ENCODE measurements around the gene NAALADL2. TPM values are rescaled to one million over a fixed set of nuclear protein-coding genes. Genes with fewer than 3 reads are reported as not detected.

The NAALADL2 gene
- total and polyA plus RNA-seq, 2 of the 13 experiments (the other 11 are each of a cell fraction or from before 2014, with no cell fraction given) = 0.08 TPM; not detected in 1

GRCh38 chr3:175267121-175267531, 408.0 kb downstream of the NAALADL2 start:
- Histone ChIP-seq H3K4me2 (ENCODE audit: low read depth, low read length) (no peak overlapping the region), H3K27me3 (ENCODE audit: control insufficient read depth in 1 of 2, insufficient read depth in 2 of 2, low read length in 2 of 2) (no peaks in the 10 kb centered on the region), H2AFZ (ENCODE audit: low read length) (no peak overlapping the region), H3K9me3 (ENCODE audit: low read length) (no peaks in the 10 kb centered on the region), H3K9ac (ENCODE audit: insufficient read depth, low read depth, low read length) (no peak overlapping the region), H3K36me3 (replicated peaks in 1 of 2; ENCODE audit: control insufficient read depth in 1 of 2, insufficient read depth in 2 of 2, low read length in 2 of 2) (no peaks in the 10 kb centered on the region), H3K4me1 (ENCODE audit: insufficient read depth, low read length) (no peaks in the 10 kb centered on the region), H4K20me1 (ENCODE audit: insufficient read depth, low read length) (no peaks in the 10 kb centered on the region), H3K27ac (ENCODE audit: extremely low read length, insufficient read depth, low read length) (no peak overlapping the region), H3K4me3 (replicated peaks in 1 of 3; ENCODE audit: insufficient read depth in 1 of 3, low read depth in 2 of 3, low read length in 3 of 3) (no peak overlapping the region), H3K79me2 (ENCODE audit: insufficient read depth, low read length) (no peaks in the 10 kb centered on the region)
- ChIA-PET POLR2A (no interaction called here), CTCF (ENCODE audit: low intra/inter-chr PET ratio, low total read pairs) (no interaction called here)
- DNase-seq (ENCODE audit: low spot score) (no peak), ATAC-seq (no peak), FAIRE-seq (no peak)
- no peak for TF ChIP-seq ZNF446 (CRISPR knock-in tag; IDR thresholded peaks at IDR 0.05)
- TF ChIP-seq HOXD1 (CRISPR knock-in tag; IDR thresholded peaks at IDR 0.05) = no peak
- no peak for TF ChIP-seq MEF2D (CRISPR knock-in tag; IDR thresholded peaks at IDR 0.05)
- TF ChIP-seq ZNF710 (CRISPR knock-in tag; IDR thresholded peaks at IDR 0.05; ENCODE audit: borderline replicate concordance) = no peak
- no peak for TF ChIP-seq ZMYM4 (CRISPR knock-in tag; IDR thresholded peaks at IDR 0.05)
- TF ChIP-seq MLXIP (CRISPR knock-in tag; IDR thresholded peaks at IDR 0.05; ENCODE audit: borderline replicate concordance) = no peak
- no peak for TF ChIP-seq TEAD3 (CRISPR knock-in tag; optimal IDR thresholded peaks at IDR 0.05; ENCODE audit: borderline replicate concordance)
- TF ChIP-seq THAP7 (CRISPR knock-in tag; IDR thresholded peaks at IDR 0.05) = no peak
- TF ChIP-seq ARID2 (CRISPR knock-in tag; IDR thresholded peaks at IDR 0.05; ENCODE audit: borderline replicate concordance) = no peak
- no peak for TF ChIP-seq PHF5A (CRISPR knock-in tag; IDR thresholded peaks at IDR 0.05; ENCODE audit: low read depth, unreplicated experiment)
- whole genome bisulfite sequencing (ENCODE audit: low lambda C conversion rate) = 9% methylated on average over 1 of the region's 1 CpG
- no TSS peak for BruUV-seq (replicated peaks)
- intact Hi-C loops (cut with micrococcal nuclease; ENCODE audit: unreplicated experiment) = no loop called here
- in situ Hi-C loops (cut with HindIII; ENCODE audit: extremely low pct_ligation_motif_present, low pct_unique_long_range_greater_than_20kb) = no loop called here
